Neural cell (in vitro differentiated cells): ENCODE measurements around the gene PRSS38.

Experiments used
- EP300 ChIP-seq: fragments of 450-650 bp; conservative IDR thresholded peaks from 2 replicates; pipeline ENCODE4 v1.6.1; 2014; ENCODE audit warnings: antibody characterized with exemption, mild to moderate bottlenecking, moderate library complexity; ENCODE audit not compliant: poor library complexity, severe bottlenecking
- EZH2 ChIP-seq: fragments of 200-600, 300-800 bp; shearing (Covaris generic), sonication (generic); IDR thresholded peaks from 2 replicates; pipeline ENCODE4 v1.6.1; 2014; ENCODE audit warnings: antibody characterized with exemption, low read length, borderline replicate concordance, mild to moderate bottlenecking; ENCODE audit not compliant: insufficient read depth, poor library complexity, severe bottlenecking
- MXI1 ChIP-seq: fragments of 450-650 bp; conservative IDR thresholded peaks from 2 replicates; pipeline ENCODE4 v1.6.1; 2014; ENCODE audit warnings: antibody characterized with exemption, mild to moderate bottlenecking; ENCODE audit not compliant: poor library complexity, severe bottlenecking
- POLR2AphosphoS5 ChIP-seq: IDR thresholded peaks from 2 replicates; pipeline ENCODE4 v1.6.1; 2012
- RAD21 ChIP-seq: fragments of 450-650 bp; conservative IDR thresholded peaks from 2 replicates; pipeline ENCODE4 v1.6.1; 2014; ENCODE audit warnings: antibody characterized with exemption, mild to moderate bottlenecking, moderate library complexity
- REST ChIP-seq: IDR thresholded peaks from 2 replicates; pipeline ENCODE4 v1.6.1; 2012; ENCODE audit warnings: borderline replicate concordance
- SMC3 ChIP-seq: fragments of 450-650 bp; conservative IDR thresholded peaks from 2 replicates; pipeline ENCODE4 v1.6.1; 2014; ENCODE audit warnings: antibody characterized with exemption, mild to moderate bottlenecking, moderate library complexity; ENCODE audit not compliant: poor library complexity
- TAF1 ChIP-seq: IDR thresholded peaks from 2 replicates; pipeline ENCODE4 v1.6.1; 2012; ENCODE audit warnings: low read depth
- TF ChIP-seq, protein P1 (sequence below): fragments of 450-650 bp; IDR thresholded peaks from 2 replicates; pipeline ENCODE4 v1.5.1; 2014; ENCODE audit warnings: antibody characterized with exemption, mild to moderate bottlenecking, moderate library complexity; ENCODE audit not compliant: poor library complexity, severe bottlenecking

DNA sequence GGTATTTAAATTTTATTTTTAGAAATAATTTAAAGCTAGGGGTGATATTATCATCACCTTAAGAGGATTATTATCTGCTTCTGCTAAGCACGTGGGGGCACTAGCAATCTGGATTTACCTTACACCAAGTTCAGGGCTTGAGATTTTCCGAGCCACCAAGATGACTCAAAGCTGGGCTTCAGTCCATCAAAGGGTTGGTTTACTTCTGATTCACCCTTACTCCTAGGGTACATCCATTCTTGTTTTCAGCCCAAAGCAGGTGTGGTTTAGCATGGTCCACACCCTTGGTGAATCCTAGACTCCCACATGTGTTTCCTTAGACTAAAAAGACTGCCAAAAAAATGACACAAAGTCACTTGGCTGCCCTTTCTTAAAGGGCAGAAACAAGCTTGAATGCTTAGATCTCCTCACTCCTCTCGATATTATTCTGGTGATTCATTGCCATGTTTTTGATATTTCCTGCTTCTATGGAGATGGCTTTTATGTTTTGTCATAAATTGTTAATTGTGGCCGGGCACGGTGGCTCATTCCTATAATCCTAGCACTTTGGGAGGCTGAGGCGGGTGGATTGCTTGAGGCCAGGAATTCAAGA lies 9.8 kb upstream of the PRSS38 start:
- TF ChIP-seq EP300 (no peak), POLR2AphosphoS5 (no peak), RAD21 (no peak), TAF1 (no peak), REST (no peak), EZH2 (no peak), SMC3 (no peak), MXI1 (no peak)
- TF ChIP-seq, protein P1, sequence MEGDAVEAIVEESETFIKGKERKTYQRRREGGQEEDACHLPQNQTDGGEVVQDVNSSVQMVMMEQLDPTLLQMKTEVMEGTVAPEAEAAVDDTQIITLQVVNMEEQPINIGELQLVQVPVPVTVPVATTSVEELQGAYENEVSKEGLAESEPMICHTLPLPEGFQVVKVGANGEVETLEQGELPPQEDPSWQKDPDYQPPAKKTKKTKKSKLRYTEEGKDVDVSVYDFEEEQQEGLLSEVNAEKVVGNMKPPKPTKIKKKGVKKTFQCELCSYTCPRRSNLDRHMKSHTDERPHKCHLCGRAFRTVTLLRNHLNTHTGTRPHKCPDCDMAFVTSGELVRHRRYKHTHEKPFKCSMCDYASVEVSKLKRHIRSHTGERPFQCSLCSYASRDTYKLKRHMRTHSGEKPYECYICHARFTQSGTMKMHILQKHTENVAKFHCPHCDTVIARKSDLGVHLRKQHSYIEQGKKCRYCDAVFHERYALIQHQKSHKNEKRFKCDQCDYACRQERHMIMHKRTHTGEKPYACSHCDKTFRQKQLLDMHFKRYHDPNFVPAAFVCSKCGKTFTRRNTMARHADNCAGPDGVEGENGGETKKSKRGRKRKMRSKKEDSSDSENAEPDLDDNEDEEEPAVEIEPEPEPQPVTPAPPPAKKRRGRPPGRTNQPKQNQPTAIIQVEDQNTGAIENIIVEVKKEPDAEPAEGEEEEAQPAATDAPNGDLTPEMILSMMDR, result no peak
